Fibroblast of skin of right quadriceps (primary cell): ENCODE measurements around the gene CAMK2N1.

Experiments used
- DNase-seq: peaks from one replicate; pipeline ENCODE4 v3.0.0-alpha.2; 2013

Gene CAMK2N1

DNA sequence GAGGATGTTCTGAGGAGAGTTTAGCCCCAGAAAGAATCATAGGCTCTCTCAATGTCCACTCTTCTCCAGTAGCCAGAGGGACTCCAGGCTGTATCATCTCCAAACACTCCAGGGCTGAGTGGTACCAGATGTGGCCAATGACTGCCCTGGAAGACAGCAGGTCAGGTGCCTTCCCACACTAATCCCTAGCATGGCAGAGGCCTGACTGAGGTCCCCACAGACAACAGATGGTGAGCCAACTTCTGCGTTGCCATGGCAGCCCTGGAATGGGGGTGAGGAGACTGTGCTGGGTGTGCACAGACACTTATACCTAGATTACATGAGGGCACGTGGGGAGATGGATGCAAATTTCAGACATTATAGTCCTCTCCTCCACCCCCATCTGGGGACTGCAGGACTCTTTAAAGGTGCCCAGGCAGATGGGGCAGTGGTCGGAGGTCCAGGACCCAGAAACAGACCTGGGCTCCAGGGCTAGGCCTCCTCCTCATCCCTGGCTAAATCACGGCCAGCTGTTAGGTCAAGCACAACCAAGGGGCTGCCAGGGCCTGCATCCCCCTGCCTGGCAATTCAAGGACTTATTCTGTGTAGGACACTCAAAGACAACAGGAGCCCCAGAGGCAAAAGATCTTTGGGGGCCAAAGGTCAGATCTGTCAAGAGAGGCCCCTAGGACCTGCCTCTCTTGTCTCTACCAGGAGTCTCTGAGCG lies 42.9 kb downstream of the CAMK2N1 start:
- peak; percentile 6 for DNase-seq

DNA sequence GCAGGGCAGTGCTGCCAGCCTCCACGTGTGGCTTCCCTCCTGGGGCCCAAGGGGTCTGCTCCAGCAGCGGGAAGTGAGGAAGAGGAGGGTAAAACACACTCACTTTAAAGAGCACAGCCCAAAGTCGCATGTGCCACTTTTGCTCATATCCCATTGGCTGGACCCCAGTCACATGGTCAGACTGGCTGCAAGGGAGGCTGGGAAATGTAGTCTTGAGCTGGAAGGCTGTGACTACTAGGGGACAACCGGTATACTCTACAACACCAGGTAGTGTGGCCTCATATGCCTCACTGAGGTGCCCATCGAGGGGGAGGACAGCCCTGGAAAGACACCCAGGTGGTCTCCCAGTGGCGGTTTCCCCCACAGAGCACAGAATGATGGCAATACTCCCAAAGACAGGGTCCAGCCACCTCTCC lies 45.2 kb downstream of the CAMK2N1 start:
- DNase-seq: peak; percentile 24

DNA sequence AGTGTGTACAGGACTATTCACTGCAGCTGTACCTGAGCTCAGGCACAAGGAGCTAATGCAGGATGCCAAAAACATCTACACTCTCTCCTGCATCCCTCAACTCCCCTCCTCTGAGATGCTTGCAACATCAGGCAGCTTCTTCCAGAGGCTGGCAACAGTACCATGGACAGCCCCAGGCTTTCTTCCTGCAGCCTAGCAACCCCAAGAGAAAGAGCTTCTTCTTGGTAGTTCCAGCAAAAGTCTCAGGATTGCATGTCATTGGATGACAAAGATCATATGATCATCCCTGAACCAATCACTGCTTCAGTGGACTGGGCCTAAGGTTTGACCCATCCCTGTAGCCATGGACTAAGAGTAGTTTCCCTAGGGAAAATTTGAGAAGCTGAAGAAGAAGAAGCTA lies 46.7 kb downstream of the CAMK2N1 start:
- peak; percentile 23 for DNase-seq

- DNase-seq: no peak
These were observed 48.4 kb downstream of the CAMK2N1 start for GRCh38 chr1:20437640-20438039.

DNA sequence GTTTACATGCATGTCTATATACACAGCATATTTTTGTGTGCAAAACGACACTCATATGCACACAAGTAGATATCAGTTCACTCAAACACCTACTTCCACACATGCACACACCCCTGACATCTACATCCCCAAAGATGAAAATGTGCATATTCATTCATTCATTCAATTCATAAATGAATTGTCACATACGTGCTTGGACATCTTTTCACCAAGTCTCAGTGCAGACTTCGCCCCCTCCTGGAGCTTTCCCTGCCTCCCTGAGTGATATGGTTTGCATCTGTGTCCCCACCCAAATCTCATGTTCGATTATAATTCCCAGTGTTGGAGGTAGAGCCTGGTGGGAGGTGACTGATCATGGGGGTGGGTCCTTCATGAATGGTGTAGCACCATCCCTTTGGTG lies 53.1 kb downstream of the CAMK2N1 start:
- DNase-seq: no peak
